HEK293T (cell line): ENCODE data around the gene SMIM13.
A peak's percentile ranks its signal among the peaks of the same experiment; 100 is the strongest.

Experiments
- CTCF ChIA-PET: fragments of 350-600 bp; formaldehyde crosslinking; extraction: SDS; loops from one replicate; lab custom pipeline; 2021; ENCODE audit warnings: antibody characterized with exemption, inconsistent platforms; lab: Yijun Ruan, JAX
- POLR2A ChIA-PET: fragments of 350-600 bp; formaldehyde crosslinking; extraction: SDS; loops from one replicate; lab custom pipeline; 2020; ENCODE audit warnings: antibody characterized with exemption, inconsistent platforms; lab: Yijun Ruan, JAX
- DNase-seq: peaks from one replicate; pipeline ENCODE4 v3.0.0; 2012; ENCODE audit warnings: mixed read lengths; ENCODE audit errors: extremely low spot score
- ARNT ChIP-seq: fragments of 450-650 bp; IDR thresholded peaks from 2 replicates; pipeline ENCODE4 v1.6.1; 2017; ENCODE audit warnings: mild to moderate bottlenecking
- BHLHE40 ChIP-seq: fragments of 450-650 bp; IDR thresholded peaks from 2 replicates; pipeline ENCODE4 v1.6.1; 2016; ENCODE audit warnings: mild to moderate bottlenecking, moderate library complexity, borderline replicate concordance
- CTBP1 ChIP-seq: fragments of 450-650 bp; IDR thresholded peaks from 2 replicates; pipeline ENCODE4 v1.6.1; 2016; ENCODE audit warnings: borderline replicate concordance
- ELF4 ChIP-seq: fragments of 450-650 bp; IDR thresholded peaks from 2 replicates; pipeline ENCODE4 v1.6.1; 2017; ENCODE audit warnings: antibody characterized with exemption
- FOXA1 ChIP-seq: fragments of 450-650 bp; IDR thresholded peaks from 2 replicates; pipeline ENCODE4 v1.6.1; 2016; ENCODE audit warnings: mild to moderate bottlenecking
- FOXK2 ChIP-seq: fragments of 450-650 bp; IDR thresholded peaks from 2 replicates; pipeline ENCODE4 v1.6.1; 2016; ENCODE audit warnings: mild to moderate bottlenecking
- FOXM1 ChIP-seq: fragments of 450-650 bp; IDR thresholded peaks from 2 replicates; pipeline ENCODE4 v1.6.1; 2017; ENCODE audit warnings: mild to moderate bottlenecking, borderline replicate concordance
- HDGF ChIP-seq: fragments of 450-650 bp; IDR thresholded peaks from 2 replicates; pipeline ENCODE4 v1.6.1; 2017; ENCODE audit warnings: antibody characterized with exemption, borderline replicate concordance
- L3MBTL2 ChIP-seq: fragments of 450-650 bp; conservative IDR thresholded peaks from 2 replicates; pipeline ENCODE4 v1.6.1; 2016; ENCODE audit warnings: mild to moderate bottlenecking
- LEF1 ChIP-seq: fragments of 450-650 bp; IDR thresholded peaks from 2 replicates; pipeline ENCODE4 v1.6.1; 2017; ENCODE audit warnings: mild to moderate bottlenecking, borderline replicate concordance
- NFRKB ChIP-seq: fragments of 450-650 bp; IDR thresholded peaks from 2 replicates; pipeline ENCODE4 v1.6.1; 2016; ENCODE audit warnings: mild to moderate bottlenecking, moderate library complexity
- SP1 ChIP-seq: fragments of 450-650 bp; IDR thresholded peaks from 2 replicates; pipeline ENCODE4 v1.6.1; 2017
- SUZ12 ChIP-seq: fragments of 450-650 bp; IDR thresholded peaks from 2 replicates; pipeline ENCODE4 v1.6.1; 2016; ENCODE audit warnings: mild to moderate bottlenecking
- TARDBP ChIP-seq: fragments of 450-650 bp; IDR thresholded peaks from 2 replicates; pipeline ENCODE4 v1.6.1; 2016
- ZNF384 ChIP-seq: fragments of 450-650 bp; IDR thresholded peaks from 2 replicates; pipeline ENCODE4 v1.6.1; 2016
- TF ChIP-seq, protein P1 (sequence below): fragments of 450-650 bp; IDR thresholded peaks from 2 replicates; pipeline ENCODE4 v1.6.1; 2016

The SMIM13 gene

DNA sequence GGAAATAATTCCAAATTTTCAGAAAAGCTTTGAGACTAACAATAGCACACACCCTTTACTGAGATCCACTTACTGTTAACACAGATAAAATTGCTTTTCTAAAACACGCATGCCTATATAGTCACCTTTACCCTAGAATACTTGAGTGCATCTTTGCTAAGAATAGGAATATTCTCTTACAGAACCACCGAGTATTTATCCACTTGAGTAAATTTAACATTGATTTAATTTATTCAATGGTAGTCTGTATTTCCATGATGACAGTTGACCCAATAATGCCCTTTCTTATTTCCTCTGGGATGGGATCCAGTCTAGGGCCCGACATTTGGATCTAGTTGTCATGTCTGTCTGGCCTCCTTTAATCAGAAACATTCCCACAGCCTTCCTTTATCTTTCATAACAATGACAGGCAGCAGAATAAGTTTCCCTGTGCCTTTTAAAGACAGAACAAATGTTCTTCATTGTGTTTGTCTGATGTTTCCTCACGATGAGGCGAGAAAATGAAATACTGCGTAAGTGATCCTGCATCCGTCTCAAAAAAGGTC lies 74.5 kb downstream of the SMIM13 start:
- ChIA-PET CTCF (interaction anchor here (0.6 to 1.0 kb wide), 2 partner anchors 328 to 1628 kb away, joined by 3 to 6 read pairs; no protein-coding TSS in a partner anchor), POLR2A (no interaction called here)
- TF ChIP-seq, protein P1, sequence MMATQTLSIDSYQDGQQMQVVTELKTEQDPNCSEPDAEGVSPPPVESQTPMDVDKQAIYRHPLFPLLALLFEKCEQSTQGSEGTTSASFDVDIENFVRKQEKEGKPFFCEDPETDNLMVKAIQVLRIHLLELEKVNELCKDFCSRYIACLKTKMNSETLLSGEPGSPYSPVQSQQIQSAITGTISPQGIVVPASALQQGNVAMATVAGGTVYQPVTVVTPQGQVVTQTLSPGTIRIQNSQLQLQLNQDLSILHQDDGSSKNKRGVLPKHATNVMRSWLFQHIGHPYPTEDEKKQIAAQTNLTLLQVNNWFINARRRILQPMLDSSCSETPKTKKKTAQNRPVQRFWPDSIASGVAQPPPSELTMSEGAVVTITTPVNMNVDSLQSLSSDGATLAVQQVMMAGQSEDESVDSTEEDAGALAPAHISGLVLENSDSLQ: no peak
- no peak for TF ChIP-seq L3MBTL2
- TF ChIP-seq FOXK2: no peak
- TF ChIP-seq FOXA1: no peak
- no peak for TF ChIP-seq ELF4
- no peak for TF ChIP-seq LEF1
- TF ChIP-seq HDGF: no peak
- no peak for TF ChIP-seq FOXM1
- DNase-seq: no peak

- TF ChIP-seq ELF4: no peak
- no peak for TF ChIP-seq L3MBTL2
- no peak for TF ChIP-seq TARDBP
- no peak for TF ChIP-seq CTBP1
- TF ChIP-seq, protein P1: no peak
- TF ChIP-seq BHLHE40: no peak
- no peak for TF ChIP-seq ZNF384
- no peak for TF ChIP-seq FOXK2
- no peak for TF ChIP-seq NFRKB
- TF ChIP-seq FOXA1: no peak
- TF ChIP-seq SUZ12: no peak
- TF ChIP-seq LEF1: no peak
- TF ChIP-seq FOXM1: no peak
- no peak for TF ChIP-seq SP1
- no peak for TF ChIP-seq ARNT
- TF ChIP-seq HDGF: no peak
- CTCF ChIA-PET: interaction anchor here (0.6 to 1.3 kb wide), 6 partner anchors 11 to 324 kb away, joined by 3 to 6 read pairs (median 3); no protein-coding TSS in a partner anchor
Measured at GRCh38 chr6:11171952-11172351, 78.3 kb downstream of the SMIM13 start.

DNA sequence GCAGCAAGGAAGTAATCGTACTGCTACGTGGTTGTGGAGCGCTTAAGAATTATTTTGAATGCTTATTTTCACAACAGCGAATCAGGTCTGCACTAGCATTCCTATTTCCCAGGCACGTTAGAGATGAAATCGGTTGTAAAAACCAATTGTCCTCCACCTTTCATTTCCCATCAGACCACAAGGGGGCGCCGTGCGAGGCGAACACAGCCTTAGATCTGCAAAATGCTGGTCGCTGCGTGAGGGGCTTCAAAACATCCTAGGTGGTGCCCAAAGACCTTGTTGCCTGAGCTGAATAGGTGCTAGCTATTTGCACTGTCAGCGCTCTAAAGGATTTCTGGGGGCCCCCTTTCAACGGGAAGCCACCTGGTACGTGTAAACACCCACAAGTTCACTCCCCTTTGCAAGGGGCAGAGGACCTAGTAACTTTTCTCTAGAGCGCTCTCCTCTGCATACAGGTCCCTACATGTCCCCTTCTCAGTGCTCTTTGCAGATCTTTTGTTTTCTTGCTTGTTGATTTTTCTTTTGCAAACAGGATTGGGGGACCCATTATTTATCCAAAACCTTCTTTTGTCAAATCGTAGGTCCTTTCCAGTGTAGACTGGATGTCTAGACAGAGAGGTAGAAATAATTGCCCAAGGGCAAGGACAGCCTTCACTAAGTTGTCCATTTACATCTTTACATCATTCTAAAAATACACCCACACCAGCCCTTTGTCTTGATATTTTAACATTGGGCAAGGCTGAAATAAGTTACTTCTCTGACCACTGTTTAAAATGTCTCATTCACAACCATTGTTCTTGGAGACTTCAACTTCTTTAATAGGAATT lies 79.1 kb downstream of the SMIM13 start:
- CTCF ChIA-PET: interaction anchor here (0.6 to 1.3 kb wide), 4 partner anchors 15 to 324 kb away, joined by 3 to 4 read pairs (median 3); no protein-coding TSS in a partner anchor
- DNase-seq: peak; percentile 69
- POLR2A ChIA-PET: no interaction called here
- no peak for TF ChIP-seq FOXM1
- no peak for TF ChIP-seq LEF1
- TF ChIP-seq SUZ12: no peak
- TF ChIP-seq BHLHE40: no peak
- TF ChIP-seq, protein P1: no peak
- no peak for TF ChIP-seq ELF4
- TF ChIP-seq L3MBTL2: no peak
- TF ChIP-seq FOXK2: no peak
- no peak for TF ChIP-seq NFRKB
- no peak for TF ChIP-seq HDGF
- TF ChIP-seq ARNT: no peak
- TF ChIP-seq CTBP1: no peak
- no peak for TF ChIP-seq TARDBP
- no peak for TF ChIP-seq ZNF384
- no peak for TF ChIP-seq SP1
- TF ChIP-seq FOXA1: no peak

More at GRCh38 chr6:11171952-11172351, 78.3 kb downstream of the SMIM13 start:
- no peak for DNase-seq
- POLR2A ChIA-PET: no interaction called here

GRCh38 chr6:11174242-11174611 lies 80.6 kb downstream of the SMIM13 start:
- ChIA-PET POLR2A (no interaction called here), CTCF (no interaction called here)
- DNase-seq: no peak
- TF ChIP-seq SUZ12 (no peak), ELF4 (no peak), CTBP1 (no peak), BHLHE40 (no peak), HDGF (no peak)
- TF ChIP-seq, protein P1: no peak

DNA sequence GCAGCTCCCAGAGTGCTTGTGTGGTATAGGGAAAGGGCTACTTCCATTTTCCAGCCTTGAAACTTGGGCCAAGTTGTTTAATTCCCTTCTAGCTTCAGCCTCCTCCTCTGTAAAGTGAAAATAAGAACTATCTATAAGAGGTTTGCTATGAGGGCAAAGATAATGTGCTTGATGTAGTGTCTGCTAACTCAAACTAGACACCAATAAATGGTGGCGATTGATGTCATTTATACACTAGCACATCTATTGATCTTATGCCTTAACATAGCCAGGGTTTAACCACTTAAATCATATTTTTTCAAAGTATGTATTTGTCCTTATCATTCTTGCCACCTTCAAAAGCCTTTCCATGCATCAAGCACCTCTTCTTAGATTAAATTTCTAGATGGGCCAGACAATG lies 83.6 kb downstream of the SMIM13 start:
- ChIA-PET CTCF (no interaction called here), POLR2A (no interaction called here)
- DNase-seq: no peak
- TF ChIP-seq FOXK2: no peak
- TF ChIP-seq LEF1: no peak
- TF ChIP-seq CTBP1: no peak
- no peak for TF ChIP-seq ARNT
- no peak for TF ChIP-seq L3MBTL2
- no peak for TF ChIP-seq FOXM1
- no peak for TF ChIP-seq NFRKB
- TF ChIP-seq SP1: no peak
